Measurements from ENCODE around the gene SLC25A1. TPM values are rescaled to one million over a fixed set of nuclear protein-coding genes. Genes with fewer than 3 reads are reported as not detected.
A peak's percentile ranks its signal among the peaks of the same experiment; 100 is the strongest.

The SLC25A1 gene
- total and polyA plus RNA-seq, 2 of the 8 experiments (the other 6 are each of a cell fraction or from before 2014, with no cell fraction given): 110 to 148 TPM

DNA sequence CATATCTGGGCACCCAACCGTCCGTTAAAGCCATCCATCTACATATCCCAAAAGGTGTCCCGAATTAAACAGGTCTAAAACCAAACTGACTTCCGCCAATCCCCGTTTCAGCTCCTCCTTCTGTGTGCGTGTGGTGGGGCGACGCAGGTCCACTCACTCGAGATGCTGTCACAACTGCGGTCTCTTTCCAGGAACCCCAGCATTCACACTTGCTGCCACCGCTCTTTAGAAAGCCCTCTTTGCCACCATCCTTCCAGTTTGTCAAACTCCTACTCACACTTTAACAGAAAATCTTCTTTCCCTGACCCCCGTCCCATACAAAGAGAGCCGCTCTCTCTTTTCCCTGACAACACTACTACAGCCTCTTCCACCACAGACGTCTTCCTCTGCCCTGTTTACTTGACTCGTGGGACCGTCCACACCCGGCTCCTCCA lies 34.6 kb downstream of the SLC25A1 start:
- Histone ChIP-seq H4K8ac (ENCODE audit: extremely low read depth, insufficient read depth, low read length) (peak overlapping the region; percentile 58; the same call in 1 of the 2 replicates), H3K23me2 (ENCODE audit: low read depth, low read length) (peaks cover 6% of the 10 kb centered on the region; the same call in 1 of the 2 replicates), H4K20me1 (replicated peaks in 1 of 2; ENCODE audit: control insufficient read depth in 1 of 2, insufficient read depth in 2 of 2, low read length in 2 of 2) (peaks cover 2% of the 10 kb centered on the region in 2 experiments), H2AK5ac (ENCODE audit: low read depth, low read length) (no peak overlapping the region), H3K79me2 (ENCODE audit: control insufficient read depth in 1 of 2, insufficient read depth in 2 of 2, low read length in 2 of 2) (peaks cover 0 to 10% of the 10 kb centered on the region in 2 experiments; a peak in 2 of 4 replicates), H2BK20ac (ENCODE audit: low read length) (no peak overlapping the region), H3K27ac (ENCODE audit: low read depth, low read length) (0 out of 2 replicates have a peak overlapping the region, but pooled peaks have one; percentile 59), H3K9ac (replicated peaks in 1 of 4; ENCODE audit: extremely low read depth in 1 of 4, low read depth in 3 of 4, low read length in 3 of 4) (peak overlapping the region; percentile 5 to 80 (median 70)), H3K4ac (replicated peaks; ENCODE audit: insufficient read length, low read depth, low read length) (no peak overlapping the region), H3K23ac (ENCODE audit: insufficient read length) (no peak overlapping the region), H3K14ac (ENCODE audit: insufficient read length) (no peak overlapping the region), H3K9me3 (ENCODE audit: insufficient read depth in 2 of 2, low read depth in 1 of 2, low read length in 1 of 2) (no peaks in the 10 kb centered on the region), H3K36me3 (ENCODE audit: control insufficient read depth in 2 of 4, insufficient read depth in 4 of 4, low read length in 3 of 4) (peaks cover 4 to 25% (median 18%) of the 10 kb centered on the region in 4 experiments; a peak in 6 of 8 replicates), H3K4me1 (replicated peaks in 1 of 4; ENCODE audit: control insufficient read depth in 3 of 4, insufficient read depth in 4 of 4, low read length in 3 of 4) (peaks cover 0 to 12% (median 5%) of the 10 kb centered on the region in 4 experiments; a peak in 5 of 7 replicates), H3K79me1 (ENCODE audit: low read depth, low read length) (no peaks in the 10 kb centered on the region; the same call in 1 of the 2 replicates), H3K27me3 (replicated peaks in 1 of 4; ENCODE audit: control insufficient read depth in 3 of 4, extremely low read depth in 1 of 4, insufficient read depth in 3 of 4, low read length in 3 of 4) (peaks cover 16 to 29% (median 22%) of the 10 kb centered on the region in 4 experiments), H2AFZ (ENCODE audit: low read length) (no peak overlapping the region), H3K18ac (ENCODE audit: extremely low read depth, low read length) (no peak overlapping the region; the same call in 1 of the 2 replicates), H2BK15ac (ENCODE audit: low read length) (no peak overlapping the region; the same call in 1 of the 2 replicates), H4K91ac (replicated peaks; ENCODE audit: insufficient read length, low read length) (no peak overlapping the region), H2BK120ac (replicated peaks; ENCODE audit: low read depth, low read length) (no peak overlapping the region), H3K56ac (replicated peaks; ENCODE audit: insufficient read length, low read depth, low read length) (no peak overlapping the region), H4K5ac (ENCODE audit: insufficient read length, low read depth, low read length) (no peak overlapping the region), H3K4me3 (ENCODE audit: extremely low read depth in 1 of 4, insufficient read depth in 2 of 4, low read depth in 3 of 4, low read length in 4 of 4) (peak overlapping the region; percentile 47 to 94 (median 92)), H2BK12ac (ENCODE audit: low read depth, low read length) (no peak overlapping the region), H3K4me2 (ENCODE audit: insufficient read depth in 1 of 2, low read depth in 2 of 2, low read length in 2 of 2) (peak overlapping the region; percentile 78 to 84), H2BK5ac (ENCODE audit: low read depth, low read length) (0 out of 2 replicates have a peak overlapping the region, but pooled peaks have one; percentile 46)
- TF ChIP-seq ZNF274 (IDR thresholded peaks at IDR 0.05; ENCODE audit: borderline replicate concordance, extremely low read depth, low read length) (no peak), SAP30 (IDR thresholded peaks at IDR 0.05; ENCODE audit: insufficient read depth, insufficient replicate concordance, low read length) (peak; percentile 84), POLR2AphosphoS5 (IDR thresholded peaks at IDR 0.05; ENCODE audit: low read depth, low read length) (no peak)
- FAIRE-seq (no peak), DNase-seq (ENCODE audit: low read depth in 1 of 2, low spot score in 2 of 2) (no peak)
- POLR2A ChIA-PET (ENCODE audit: partially characterized antibody): interaction anchor here (0.8 to 3.4 kb wide), 6 partner anchors 10 to 26 kb away, joined by 3 to 24 read pairs (median 4); partner anchors contain the start of genes DGCR2 and TSSK2
- 15% methylated on average over 17 of the region's 17 CpGs; no CpG with 5 or more reads in 1 of the 2 experiments for WGBS, 2 experiments (ENCODE audit: extremely low coverage in 1 of 2, insufficient coverage in 1 of 2, insufficient read length in 1 of 2, insufficient replicate concordance in 2 of 2, low coverage in 1 of 2, low lambda C conversion rate in 2 of 2, missing lambda C conversion rate in 1 of 2)
- CTCF ChIA-PET (ENCODE audit: partially characterized antibody): interaction anchor here (0.6 to 5.0 kb wide), 18 partner anchors 9 to 1956 kb away, joined by 3 to 37 read pairs (median 4); partner anchors contain the start of genes DGCR2 and TSSK2

Measured in H1 (cell line).